Measurements from ENCODE around the gene TRIP4.

DNA sequence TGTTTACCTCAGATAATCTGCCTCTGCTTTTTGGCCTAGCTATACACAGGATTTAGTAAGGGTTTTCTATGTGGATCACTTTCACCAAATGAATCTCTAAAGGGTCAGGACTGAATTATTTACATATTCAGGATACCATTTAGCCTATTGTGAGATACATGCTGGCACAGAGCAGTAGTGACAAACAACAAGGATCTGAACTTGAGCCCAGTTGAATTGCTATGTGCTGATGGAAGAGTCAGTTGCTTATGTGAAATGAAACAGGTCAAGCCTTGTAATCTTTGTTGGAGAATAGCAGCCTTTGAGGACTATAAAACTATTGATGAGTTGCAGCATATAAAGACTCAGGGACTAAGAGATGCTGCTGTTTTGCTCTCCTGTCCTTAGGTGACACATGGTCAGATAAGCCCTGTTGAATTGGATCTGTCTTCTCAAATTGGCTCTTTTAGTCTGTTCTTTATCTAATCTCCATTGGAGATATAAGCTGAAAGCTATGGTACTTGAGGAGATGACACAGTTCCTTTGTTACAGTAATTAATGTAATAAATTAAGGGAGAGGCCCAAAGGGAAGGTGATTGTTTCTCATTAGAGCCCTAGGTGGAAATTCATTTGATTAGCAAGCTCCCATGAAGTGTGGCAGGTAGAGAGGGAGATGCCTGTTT lies 103.1 kb downstream of the TRIP4 start:
- TF ChIP-seq EZH2phosphoT487 (IDR thresholded peaks at IDR 0.05; ENCODE audit: borderline replicate concordance, low read depth, low read length), result no peak
- TF ChIP-seq, protein P1, sequence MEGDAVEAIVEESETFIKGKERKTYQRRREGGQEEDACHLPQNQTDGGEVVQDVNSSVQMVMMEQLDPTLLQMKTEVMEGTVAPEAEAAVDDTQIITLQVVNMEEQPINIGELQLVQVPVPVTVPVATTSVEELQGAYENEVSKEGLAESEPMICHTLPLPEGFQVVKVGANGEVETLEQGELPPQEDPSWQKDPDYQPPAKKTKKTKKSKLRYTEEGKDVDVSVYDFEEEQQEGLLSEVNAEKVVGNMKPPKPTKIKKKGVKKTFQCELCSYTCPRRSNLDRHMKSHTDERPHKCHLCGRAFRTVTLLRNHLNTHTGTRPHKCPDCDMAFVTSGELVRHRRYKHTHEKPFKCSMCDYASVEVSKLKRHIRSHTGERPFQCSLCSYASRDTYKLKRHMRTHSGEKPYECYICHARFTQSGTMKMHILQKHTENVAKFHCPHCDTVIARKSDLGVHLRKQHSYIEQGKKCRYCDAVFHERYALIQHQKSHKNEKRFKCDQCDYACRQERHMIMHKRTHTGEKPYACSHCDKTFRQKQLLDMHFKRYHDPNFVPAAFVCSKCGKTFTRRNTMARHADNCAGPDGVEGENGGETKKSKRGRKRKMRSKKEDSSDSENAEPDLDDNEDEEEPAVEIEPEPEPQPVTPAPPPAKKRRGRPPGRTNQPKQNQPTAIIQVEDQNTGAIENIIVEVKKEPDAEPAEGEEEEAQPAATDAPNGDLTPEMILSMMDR (conservative IDR thresholded peaks at IDR 0.05; ENCODE audit: low read length), result no peak
